H1 (cell line): ENCODE data around the gene LRCH1. TPM values are rescaled to one million over a fixed set of nuclear protein-coding genes. Genes with fewer than 3 reads are reported as not detected.
"Not testable (repeated sequence)": the region's sequence is repeated elsewhere in the genome, so short reads cannot be mapped to it uniquely, and the experiment has no call there.

ENCODE experiments used
- CTCF ChIA-PET: fragments of 300-600 bp; sonication (Branson Sonifier 250); formaldehyde crosslinking; loops from one replicate; lab custom pipeline; 2021; ENCODE audit not compliant: partially characterized antibody; lab: Charles Lee
- POLR2A ChIA-PET: fragments of 300-600 bp; sonication (Branson Sonifier 250); formaldehyde crosslinking; loops from one replicate; lab custom pipeline; 2021; ENCODE audit warnings: inconsistent platforms; ENCODE audit not compliant: partially characterized antibody; lab: Charles Lee
- DNase-seq, 2 experiments: peaks; one replicate each; pipeline versions ENCODE4 v3.0.0 to v3.0.0-alpha.2; 2010 to 2022; ENCODE audit warnings: low spot score in 2 of 2, low read depth in 1 of 2, mixed read lengths in 1 of 2
- FAIRE-seq: peaks from 2 replicates; lab custom pipeline; 2011; peaks lifted over from hg19 to GRCh38; lab: Jason Lieb, UNC
- H2AFZ ChIP-seq: 2 replicates; pipeline ENCODE4 v1.8.1; 2012; ENCODE audit warnings: low read length, inconsistent platforms
- H2AK5ac ChIP-seq: 2 replicates; pipeline ENCODE4 v1.6.1; 2013; ENCODE audit warnings: low read depth, low read length
- H2BK120ac ChIP-seq: replicated peaks from 2 replicates; pipeline ENCODE3; 2013; ENCODE audit warnings: low read depth, low read length, inconsistent platforms
- H2BK12ac ChIP-seq: 2 replicates; pipeline ENCODE4 v1.6.1; 2013; ENCODE audit warnings: low read depth, low read length
- H2BK15ac ChIP-seq: 2 replicates; pipeline ENCODE4 v1.6.1; 2013; ENCODE audit warnings: low read length
- H2BK20ac ChIP-seq: 2 replicates; pipeline ENCODE4 v1.6.1; 2013; ENCODE audit warnings: low read length
- H2BK5ac ChIP-seq: 2 replicates; pipeline ENCODE4 v1.6.1; 2013; ENCODE audit warnings: low read depth, low read length
- H3K14ac ChIP-seq: 2 replicates; pipeline ENCODE4 v1.6.1; 2013; ENCODE audit warnings: inconsistent platforms; ENCODE audit not compliant: insufficient read length
- H3K18ac ChIP-seq: 2 replicates; pipeline ENCODE4 v1.6.1; 2013; ENCODE audit warnings: low read length; ENCODE audit errors: extremely low read depth
- H3K23ac ChIP-seq: 2 replicates; pipeline ENCODE4 v1.6.1; 2013; ENCODE audit warnings: inconsistent platforms; ENCODE audit not compliant: insufficient read length
- H3K23me2 ChIP-seq: 2 replicates; pipeline ENCODE4 v1.6.1; 2013; ENCODE audit warnings: low read depth, low read length
- H3K27ac ChIP-seq: 2 replicates; pipeline ENCODE4 v1.6.1; 2011; ENCODE audit warnings: low read depth, low read length, inconsistent platforms
- H3K27me3 ChIP-seq, 4 experiments: replicated peaks in 1 of 4; 1 replicate in 1 of 4; 2 replicates in 3 of 4; pipeline versions ENCODE4 v1.6.1 to v1.8.1; 2011 to 2013; ENCODE audit warnings: low read length in 3 of 4, mild to moderate bottlenecking in 3 of 4, inconsistent platforms in 2 of 4, mixed read lengths in 2 of 4, moderate library complexity in 1 of 4; ENCODE audit not compliant: control insufficient read depth in 3 of 4, insufficient read depth in 3 of 4; ENCODE audit errors: extremely low read depth in 1 of 4
- H3K36me3 ChIP-seq, 4 experiments: 2 replicates each; pipeline versions ENCODE4 v1.6.1 to v1.8.1; 2011 to 2013; ENCODE audit warnings: mild to moderate bottlenecking in 4 of 4, low read length in 3 of 4, moderate library complexity in 2 of 4, control low read depth in 1 of 4, inconsistent platforms in 1 of 4; ENCODE audit not compliant: insufficient read depth in 4 of 4, control insufficient read depth in 2 of 4
- H3K4ac ChIP-seq: replicated peaks from 2 replicates; pipeline ENCODE3; 2013; ENCODE audit warnings: low read length, low read depth, mixed read lengths, inconsistent platforms; ENCODE audit not compliant: insufficient read length
- H3K4me1 ChIP-seq, 4 experiments: replicated peaks in 1 of 4; 1 replicate in 1 of 4; 2 replicates in 3 of 4; pipeline versions ENCODE4 v1.6.1 to v1.8.1; 2011 to 2013; ENCODE audit warnings: low read length in 3 of 4, inconsistent platforms in 2 of 4, mixed read lengths in 1 of 4; ENCODE audit not compliant: insufficient read depth in 4 of 4, control insufficient read depth in 3 of 4
- H3K4me2 ChIP-seq, 2 experiments: 2 replicates each; pipeline versions ENCODE4 v1.6.1 to v1.8.1; 2011 to 2013; ENCODE audit warnings: low read depth in 2 of 2, low read length in 2 of 2, control low read depth in 1 of 2, inconsistent platforms in 1 of 2, mild to moderate bottlenecking in 1 of 2; ENCODE audit not compliant: insufficient read depth in 1 of 2
- H3K4me3 ChIP-seq, 4 experiments: fragments of 200-600, 300-600 bp in 1 of 4; sonication (generic), shearing (Covaris generic), sonication (Bioruptor Twin) in 1 of 4; 2 replicates each; pipeline versions ENCODE4 v1.5.1 to v1.8.1; 2011 to 2016; ENCODE audit warnings: low read length in 4 of 4, low read depth in 3 of 4, control low read depth in 2 of 4, inconsistent platforms in 2 of 4, mild to moderate bottlenecking in 2 of 4, mixed read lengths in 1 of 4, moderate library complexity in 1 of 4; ENCODE audit not compliant: insufficient read depth in 2 of 4; ENCODE audit errors: extremely low read depth in 1 of 4
- H3K56ac ChIP-seq: replicated peaks from 2 replicates; pipeline ENCODE3; 2013; ENCODE audit warnings: low read depth, mild to moderate bottlenecking, mixed read lengths, low read length, inconsistent platforms; ENCODE audit not compliant: insufficient read length
- H3K79me1 ChIP-seq: 2 replicates; pipeline ENCODE4 v1.6.1; 2013; ENCODE audit warnings: low read depth, low read length, control low read depth
- H3K79me2 ChIP-seq, 2 experiments: 2 replicates each; pipeline versions ENCODE4 v1.6.1 to v1.8.1; 2012 to 2013; ENCODE audit warnings: low read length in 2 of 2, mild to moderate bottlenecking in 2 of 2, inconsistent platforms in 1 of 2; ENCODE audit not compliant: insufficient read depth in 2 of 2, control insufficient read depth in 1 of 2
- H3K9ac ChIP-seq, 4 experiments: replicated peaks in 1 of 4; 1 replicate in 1 of 4; 2 replicates in 3 of 4; pipeline versions ENCODE4 v1.6.1 to v1.8.1; 2011 to 2013; ENCODE audit warnings: low read depth in 3 of 4, low read length in 3 of 4, control low read depth in 2 of 4, mild to moderate bottlenecking in 2 of 4, moderate library complexity in 2 of 4, inconsistent platforms in 1 of 4; ENCODE audit errors: extremely low read depth in 1 of 4
- H3K9me3 ChIP-seq, 2 experiments: 2 replicates each; pipeline versions ENCODE4 v1.6.1 to v1.8.1; 2012 to 2013; ENCODE audit warnings: mild to moderate bottlenecking in 2 of 2, moderate library complexity in 2 of 2, control low read depth in 1 of 2, inconsistent platforms in 1 of 2, low read depth in 1 of 2, low read length in 1 of 2, mixed read lengths in 1 of 2; ENCODE audit not compliant: insufficient read depth in 2 of 2
- H4K20me1 ChIP-seq, 2 experiments: replicated peaks in 1 of 2; 2 replicates each; pipeline versions ENCODE3 to v1.8.1; 2011 to 2013; ENCODE audit warnings: inconsistent platforms in 2 of 2, low read length in 2 of 2, mild to moderate bottlenecking in 1 of 2; ENCODE audit not compliant: insufficient read depth in 2 of 2, control insufficient read depth in 1 of 2
- H4K5ac ChIP-seq: 2 replicates; pipeline ENCODE4 v1.6.1; 2013; ENCODE audit warnings: low read length, low read depth, mixed read lengths, inconsistent platforms; ENCODE audit not compliant: insufficient read length
- H4K8ac ChIP-seq: 2 replicates; pipeline ENCODE4 v1.8.0; 2013; ENCODE audit warnings: mild to moderate bottlenecking, moderate library complexity, low read length, inconsistent platforms; ENCODE audit not compliant: insufficient read depth; ENCODE audit errors: extremely low read depth
- H4K91ac ChIP-seq: replicated peaks from 2 replicates; pipeline ENCODE3; 2013; ENCODE audit warnings: low read length, mixed read lengths, inconsistent platforms; ENCODE audit not compliant: insufficient read length
- WGBS, 2 experiments: shearing (Covaris generic) in 1 of 2; methylation state at CpG; one replicate each; pipeline versions ENCODE4 v1.1.6 to v1.1.7; 2013 to 2015; ENCODE audit warnings: low lambda C conversion rate in 2 of 2, mixed read lengths in 2 of 2, inconsistent platforms in 1 of 2, low coverage in 1 of 2, missing lambda C conversion rate in 1 of 2; ENCODE audit not compliant: insufficient replicate concordance in 2 of 2, insufficient coverage in 1 of 2, insufficient read length in 1 of 2; ENCODE audit errors: extremely low coverage in 1 of 2, missing lambda C conversion rate in 1 of 2; 5-methylcytosine and 5-hydroxymethylcytosine counted together
- polyA plus RNA-seq, 7 experiments: library from polyadenylated mRNA; depleted of rRNA in 3 of 7; stranded (reverse) in 5 of 7; unstranded in 2 of 7; fragments of >200 nt in 5 of 7; fragments of 200-250 nt in 2 of 7; gene quantifications; 1 replicate in 5 of 7; 2 replicates in 1 of 7; 4 replicates in 1 of 7; pipeline versions ENCODE4 v1.2.1 to v1.2.3, GENCODE V29; 2011 to 2013; ENCODE audit warnings: missing spikeins in 2 of 7, mixed read lengths in 2 of 7
- total RNA-seq: library from RNA; stranded (reverse); fragmentation: NEBNext Ultra II Directional; extraction: Animal tissue kit (Norgen Biotek cat#: 25700); gene quantifications from 2 replicates; pipeline ENCODE4 v1.2.1, GENCODE V29; 2021

Gene LRCH1
- total and polyA plus RNA-seq, 2 of the 8 experiments (the other 6 are each of a cell fraction or from before 2014, with no cell fraction given), result 3.0 to 10.1 TPM

- WGBS, 2 experiments, result 100% methylated on average over 1 of the region's 5 CpGs; no CpG with 5 or more reads in 1 of the 2 experiments
Measured at GRCh38 chr13:46755508-46755907, 202.5 kb downstream of the LRCH1 start.

More at GRCh38 chr13:46755508-46755907, 202.5 kb downstream of the LRCH1 start:
- H3K14ac ChIP-seq, H2BK15ac ChIP-seq, H3K4me1 ChIP-seq, POLR2A ChIA-PET, H3K23ac ChIP-seq, H2BK12ac ChIP-seq, H2BK120ac ChIP-seq, H3K4ac ChIP-seq, H2AK5ac ChIP-seq, CTCF ChIA-PET, H3K18ac ChIP-seq, H2BK20ac ChIP-seq, H3K36me3 ChIP-seq, H3K56ac ChIP-seq, DNase-seq, H3K9ac ChIP-seq, H4K5ac ChIP-seq, H2BK5ac ChIP-seq, H3K27ac ChIP-seq, H4K91ac ChIP-seq, H3K9me3 ChIP-seq, H2AFZ ChIP-seq, H3K4me2 ChIP-seq, H3K79me1 ChIP-seq, H3K79me2 ChIP-seq, H3K23me2 ChIP-seq, H3K4me3 ChIP-seq, H3K27me3 ChIP-seq, FAIRE-seq, H4K20me1 ChIP-seq, H4K8ac ChIP-seq: not testable (repeated sequence)
